ENCODE results near the gene AKT3.

- TF ChIP-seq CTCF (IDR thresholded peaks at IDR 0.05), result no peak
- no peak for TF ChIP-seq POLR2AphosphoS5 (IDR thresholded peaks at IDR 0.05)
These were observed 35.3 kb downstream of the AKT3 start for GRCh38 chr1:243814718-243815117.

All from sigmoid colon (tissue), 4 donors.